Measurements from ENCODE around the gene MROH8. TPM values are rescaled to one million over a fixed set of nuclear protein-coding genes. Genes with fewer than 3 reads are reported as not detected.

MROH8 gene
- total and polyA plus RNA-seq, 2 experiments from 2014 or later, result 0.63 to 0.68 TPM

DNA sequence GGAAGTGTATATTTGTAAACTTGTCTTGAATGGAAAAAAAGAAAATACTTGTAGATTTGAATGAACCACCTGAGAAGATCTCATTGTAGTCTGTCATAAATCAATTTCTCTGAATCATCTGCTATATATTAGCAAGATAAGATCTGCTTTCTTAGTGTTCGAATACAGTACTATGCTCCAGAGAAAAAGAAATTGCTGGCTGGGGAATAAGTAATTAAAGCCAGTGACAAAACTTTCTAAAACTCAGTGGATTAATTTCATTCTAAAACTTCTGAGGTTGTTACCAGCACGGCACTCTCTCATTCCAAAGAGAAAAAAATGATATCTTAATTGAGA lies 22.4 kb upstream of the MROH8 start (continued):
- TF ChIP-seq ZNF462 (CRISPR knock-in tag; IDR thresholded peaks at IDR 0.05) (no peak), ZNF114 (CRISPR knock-in tag; IDR thresholded peaks at IDR 0.05) (no peak), ETS1 (IDR thresholded peaks at IDR 0.05) (no peak), ZNF331 (CRISPR knock-in tag; IDR thresholded peaks at IDR 0.05; ENCODE audit: low read depth) (no peak), CTCF (conservative IDR thresholded peaks at IDR 0.05; ENCODE audit: low read depth in 2 of 2) (no peak), EZH2phosphoT487 (IDR thresholded peaks at IDR 0.05; ENCODE audit: unreplicated experiment) (no peak)
